ENCODE measurements around the gene CDH26.

Gene CDH26

GRCh38 chr20:59933849-59934585 lies 24.2 kb upstream of the CDH26 start:
- Histone ChIP-seq H3K36me3 (ENCODE audit: control insufficient read depth, insufficient read depth, low read length) (no peaks in the 10 kb centered on the region), H3K9me3 (ENCODE audit: control insufficient read depth, low read length) (no peaks in the 10 kb centered on the region), H3K4me1 (ENCODE audit: control insufficient read depth, insufficient read depth, low read length, poor library complexity, severe bottlenecking) (peaks cover 11% of the 10 kb centered on the region), H3K27ac (ENCODE audit: low read depth, low read length, severe bottlenecking) (no peak overlapping the region), H3K4me3 (ENCODE audit: extremely low read depth, insufficient read depth, low read length, poor library complexity, severe bottlenecking) (peak overlapping the region; percentile 34)
- WGBS, 2 experiments (ENCODE audit: insufficient coverage in 2 of 2), result 8 to 9% methylated on average over 36 to 57 of the region's 59 CpGs

GRCh38 chr20:59935457-59936185 lies 22.6 kb upstream of the CDH26 start:
- Histone ChIP-seq H3K4me1 (ENCODE audit: control insufficient read depth, insufficient read depth, low read length, poor library complexity, severe bottlenecking) (peaks cover 11% of the 10 kb centered on the region), H3K4me3 (ENCODE audit: extremely low read depth, insufficient read depth, low read length, poor library complexity, severe bottlenecking) (no peak overlapping the region), H3K36me3 (ENCODE audit: control insufficient read depth, insufficient read depth, low read length) (no peaks in the 10 kb centered on the region), H3K27ac (ENCODE audit: low read depth, low read length, severe bottlenecking) (no peak overlapping the region), H3K9me3 (ENCODE audit: control insufficient read depth, low read length) (no peaks in the 10 kb centered on the region)
- WGBS, 2 experiments (ENCODE audit: insufficient coverage in 2 of 2), result 93 to 94% methylated on average over 2 to 3 of the region's 8 CpGs

- Histone ChIP-seq H3K36me3 (ENCODE audit: control insufficient read depth, insufficient read depth, low read length) (no peaks in the 10 kb centered on the region), H3K4me3 (ENCODE audit: extremely low read depth, insufficient read depth, low read length, poor library complexity, severe bottlenecking) (no peak overlapping the region), H3K9me3 (ENCODE audit: control insufficient read depth, low read length) (no peaks in the 10 kb centered on the region), H3K27ac (ENCODE audit: low read depth, low read length, severe bottlenecking) (no peak overlapping the region), H3K4me1 (ENCODE audit: control insufficient read depth, insufficient read depth, low read length, poor library complexity, severe bottlenecking) (peaks cover 11% of the 10 kb centered on the region)
- 100% methylated on average over 2 of the region's 4 CpGs; no CpG with 5 or more reads in 1 of the 2 experiments for WGBS, 2 experiments (ENCODE audit: insufficient coverage in 2 of 2)
Measured at GRCh38 chr20:59936409-59936808, 21.8 kb upstream of the CDH26 start.

- 90% methylated on average over 3 of the region's 3 CpGs; no CpG with 5 or more reads in 1 of the 2 experiments for WGBS, 2 experiments (ENCODE audit: insufficient coverage in 2 of 2)
- peaks cover 2% of the 10 kb centered on the region for H3K36me3 ChIP-seq (ENCODE audit: control insufficient read depth, insufficient read depth, low read length)
- no peaks in the 10 kb centered on the region for H3K9me3 ChIP-seq (ENCODE audit: control insufficient read depth, low read length)
- H3K4me1 ChIP-seq (ENCODE audit: control insufficient read depth, insufficient read depth, low read length, poor library complexity, severe bottlenecking), result peaks cover 11% of the 10 kb centered on the region
- H3K27ac ChIP-seq (ENCODE audit: low read depth, low read length, severe bottlenecking), result no peak overlapping the region
- no peak overlapping the region for H3K4me3 ChIP-seq (ENCODE audit: extremely low read depth, insufficient read depth, low read length, poor library complexity, severe bottlenecking)
Measured at GRCh38 chr20:59937150-59937549, 21.1 kb upstream of the CDH26 start.

GRCh38 chr20:59938221-59938620 lies 20.0 kb upstream of the CDH26 start:
- peaks cover 4% of the 10 kb centered on the region for H3K36me3 ChIP-seq (ENCODE audit: control insufficient read depth, insufficient read depth, low read length)
- H3K4me1 ChIP-seq (ENCODE audit: control insufficient read depth, insufficient read depth, low read length, poor library complexity, severe bottlenecking), result peaks cover 11% of the 10 kb centered on the region
- no peak overlapping the region for H3K27ac ChIP-seq (ENCODE audit: low read depth, low read length, severe bottlenecking)
- H3K9me3 ChIP-seq (ENCODE audit: control insufficient read depth, low read length), result no peaks in the 10 kb centered on the region
- WGBS, 2 experiments (ENCODE audit: insufficient coverage in 2 of 2), result 82 to 94% methylated on average over 3 to 4 of the region's 4 CpGs
- peak overlapping the region; percentile 0 for H3K4me3 ChIP-seq (ENCODE audit: extremely low read depth, insufficient read depth, low read length, poor library complexity, severe bottlenecking)

- Histone ChIP-seq H3K27ac (ENCODE audit: low read depth, low read length, severe bottlenecking) (no peak overlapping the region), H3K4me3 (ENCODE audit: extremely low read depth, insufficient read depth, low read length, poor library complexity, severe bottlenecking) (peak overlapping the region; percentile 0), H3K9me3 (ENCODE audit: control insufficient read depth, low read length) (no peaks in the 10 kb centered on the region), H3K4me1 (ENCODE audit: control insufficient read depth, insufficient read depth, low read length, poor library complexity, severe bottlenecking) (peaks cover 11% of the 10 kb centered on the region), H3K36me3 (ENCODE audit: control insufficient read depth, insufficient read depth, low read length) (peaks cover 4% of the 10 kb centered on the region)
- 98 to 99% methylated on average over 5 to 6 of the region's 7 CpGs for WGBS, 2 experiments (ENCODE audit: insufficient coverage in 2 of 2)
Measured at GRCh38 chr20:59938696-59939051, 19.5 kb upstream of the CDH26 start.

GRCh38 chr20:59939052-59939878 lies 19.0 kb upstream of the CDH26 start:
- peak overlapping the region; percentile 98 for H3K27ac ChIP-seq (ENCODE audit: low read depth, low read length, severe bottlenecking)
- WGBS, 2 experiments (ENCODE audit: insufficient coverage in 2 of 2), result 55 to 67% methylated on average over 78 to 102 of the region's 104 CpGs
- peaks cover 10% of the 10 kb centered on the region for H3K36me3 ChIP-seq (ENCODE audit: control insufficient read depth, insufficient read depth, low read length)

GRCh38 chr20:59939879-59940128 lies 18.4 kb upstream of the CDH26 start:
- H3K4me1 ChIP-seq (ENCODE audit: control insufficient read depth, insufficient read depth, low read length, poor library complexity, severe bottlenecking), result peaks cover 11% of the 10 kb centered on the region

More at GRCh38 chr20:59939052-59939878, 19.0 kb upstream of the CDH26 start:
- H3K4me3 ChIP-seq (ENCODE audit: extremely low read depth, insufficient read depth, low read length, poor library complexity, severe bottlenecking), result peak overlapping the region; percentile 71
- H3K4me1 ChIP-seq (ENCODE audit: control insufficient read depth, insufficient read depth, low read length, poor library complexity, severe bottlenecking), result peaks cover 11% of the 10 kb centered on the region
- H3K9me3 ChIP-seq (ENCODE audit: control insufficient read depth, low read length), result no peaks in the 10 kb centered on the region

GRCh38 chr20:59940129-59940955 lies 17.9 kb upstream of the CDH26 start, which contains the start of the genes FAM217B and PPP1R3D:
Gene FAM217B, plus strand, starts transcription at chr20:59940389. Its CDS starts 3,555 bp downstream, at chr20:59943944.
Gene PPP1R3D, minus strand, starts transcription at chr20:59940305. Its CDS starts 374 bp downstream, at chr20:59939931.
- 0 to 1% methylated on average over 45 to 53 of the region's 57 CpGs for WGBS, 2 experiments (ENCODE audit: insufficient coverage in 2 of 2)
- Histone ChIP-seq H3K27ac (ENCODE audit: low read depth, low read length, severe bottlenecking) (peak within 1 kb of the TSS; percentile 98), H3K4me1 (ENCODE audit: control insufficient read depth, insufficient read depth, low read length, poor library complexity, severe bottlenecking) (peaks cover 12% of the 10 kb centered on the region), H3K36me3 (ENCODE audit: control insufficient read depth, insufficient read depth, low read length) (peaks cover 15% of the 10 kb centered on the region), H3K4me3 (ENCODE audit: extremely low read depth, insufficient read depth, low read length, poor library complexity, severe bottlenecking) (peak within 1 kb of the TSS; percentile 71), H3K9me3 (ENCODE audit: control insufficient read depth, low read length) (no peaks in the 10 kb centered on the region)

More at GRCh38 chr20:59939879-59940128, 18.4 kb upstream of the CDH26 start:
- peak overlapping the region; percentile 98 for H3K27ac ChIP-seq (ENCODE audit: low read depth, low read length, severe bottlenecking)
- peak overlapping the region; percentile 71 for H3K4me3 ChIP-seq (ENCODE audit: extremely low read depth, insufficient read depth, low read length, poor library complexity, severe bottlenecking)
- H3K9me3 ChIP-seq (ENCODE audit: control insufficient read depth, low read length), result no peaks in the 10 kb centered on the region
- WGBS, 2 experiments (ENCODE audit: insufficient coverage in 2 of 2), result 1% methylated on average over 18 of the region's 24 CpGs; no CpG with 5 or more reads in 1 of the 2 experiments
- peaks cover 15% of the 10 kb centered on the region for H3K36me3 ChIP-seq (ENCODE audit: control insufficient read depth, insufficient read depth, low read length)

GRCh38 chr20:59940956-59941294 lies 17.3 kb upstream of the CDH26 start:
- H3K4me3 ChIP-seq (ENCODE audit: extremely low read depth, insufficient read depth, low read length, poor library complexity, severe bottlenecking), result peak overlapping the region; percentile 71
- H3K36me3 ChIP-seq (ENCODE audit: control insufficient read depth, insufficient read depth, low read length), result peaks cover 15% of the 10 kb centered on the region
- peak overlapping the region; percentile 98 for H3K27ac ChIP-seq (ENCODE audit: low read depth, low read length, severe bottlenecking)
- no peaks in the 10 kb centered on the region for H3K9me3 ChIP-seq (ENCODE audit: control insufficient read depth, low read length)
- peaks cover 18% of the 10 kb centered on the region for H3K4me1 ChIP-seq (ENCODE audit: control insufficient read depth, insufficient read depth, low read length, poor library complexity, severe bottlenecking)
- 5 to 8% methylated on average over 4 of the region's 4 CpGs for WGBS, 2 experiments (ENCODE audit: insufficient coverage in 2 of 2)
